Neural cell (in vitro differentiated cells): ENCODE results near the gene GLB1L2. TPM values are rescaled to one million over a fixed set of nuclear protein-coding genes. Genes with fewer than 3 reads are reported as not detected.
A peak's percentile ranks its signal among the peaks of the same experiment; 100 is the strongest.

Experiments used
- H2AFZ ChIP-seq: fragments of 200-600, 300-800 bp; sonication (generic), shearing (Covaris generic); 2 replicates; pipeline ENCODE4 v1.6.0; 2014; ENCODE audit warnings: low read depth, mild to moderate bottlenecking, antibody characterized with exemption, low read length, moderate library complexity
- H3F3A ChIP-seq: fragments of 200-600 bp; shearing (Covaris generic); 2 replicates; pipeline ENCODE4 v1.6.1; 2016; ENCODE audit warnings: mild to moderate bottlenecking, moderate library complexity, mixed read lengths, antibody characterized with exemption, low read length; ENCODE audit not compliant: insufficient read depth, poor library complexity, severe bottlenecking
- H3K27ac ChIP-seq: fragments of 200-600, 300-800 bp; sonication (generic), shearing (Covaris generic); 2 replicates; pipeline ENCODE4 v1.5.1; 2014; ENCODE audit warnings: mild to moderate bottlenecking, low read length, moderate library complexity
- H3K27me3 ChIP-seq: fragments of 300-800, 200-600 bp; sonication (generic), shearing (Covaris generic); 2 replicates; pipeline ENCODE4 v1.6.0; 2014; ENCODE audit warnings: mild to moderate bottlenecking, low read depth, low read length, moderate library complexity; ENCODE audit not compliant: insufficient read depth
- H3K36me3 ChIP-seq: fragments of 300-800, 200-600 bp; sonication (generic), shearing (Covaris generic); 2 replicates; pipeline ENCODE4 v1.5.1; 2014; ENCODE audit warnings: mild to moderate bottlenecking, antibody characterized with exemption, low read length, moderate library complexity; ENCODE audit not compliant: insufficient read depth
- H3K4me2 ChIP-seq: fragments of 300-800, 200-600 bp; sonication (generic), shearing (Covaris generic); 2 replicates; pipeline ENCODE4 v1.6.0; 2014; ENCODE audit warnings: mild to moderate bottlenecking, low read length
- H3K4me3 ChIP-seq: fragments of 300-800, 200-600 bp; sonication (generic), shearing (Covaris generic); 2 replicates; pipeline ENCODE4 v1.5.1; 2014; ENCODE audit warnings: mild to moderate bottlenecking, low read length, moderate library complexity
- H3K79me2 ChIP-seq: fragments of 200-600 bp; shearing (Covaris generic); replicated peaks from 2 replicates; pipeline ENCODE4 v1.6.0; 2014; ENCODE audit warnings: mild to moderate bottlenecking, low read length, moderate library complexity; ENCODE audit not compliant: insufficient read depth
- H3K9ac ChIP-seq: fragments of 300-800, 200-600 bp; sonication (generic), shearing (Covaris generic); 2 replicates; pipeline ENCODE4 v1.6.1; 2016; ENCODE audit warnings: mild to moderate bottlenecking, low read length, mixed read lengths
- H3K9me2 ChIP-seq: fragments of 200-600 bp; shearing (Covaris generic); 2 replicates; pipeline ENCODE4 v1.6.1; 2016; ENCODE audit warnings: mild to moderate bottlenecking, low read length, mixed read lengths; ENCODE audit not compliant: insufficient read depth
- H3K9me3 ChIP-seq: fragments of 200-600, 300-800 bp; sonication (generic), shearing (Covaris generic); 2 replicates; pipeline ENCODE4 v1.6.1; 2016; ENCODE audit warnings: mild to moderate bottlenecking, mixed run types, low read length, moderate library complexity, mixed read lengths
- H4K20me1 ChIP-seq: fragments of 200-600 bp; shearing (Covaris generic); 2 replicates; pipeline ENCODE4 v1.6.1; 2016; ENCODE audit warnings: mild to moderate bottlenecking, mixed run types; ENCODE audit not compliant: insufficient read depth
- EP300 ChIP-seq: fragments of 450-650 bp; conservative IDR thresholded peaks from 2 replicates; pipeline ENCODE4 v1.6.1; 2014; ENCODE audit warnings: antibody characterized with exemption, mild to moderate bottlenecking, moderate library complexity; ENCODE audit not compliant: poor library complexity, severe bottlenecking
- EZH2 ChIP-seq: fragments of 200-600, 300-800 bp; shearing (Covaris generic), sonication (generic); IDR thresholded peaks from 2 replicates; pipeline ENCODE4 v1.6.1; 2014; ENCODE audit warnings: antibody characterized with exemption, low read length, borderline replicate concordance, mild to moderate bottlenecking; ENCODE audit not compliant: insufficient read depth, poor library complexity, severe bottlenecking
- MXI1 ChIP-seq: fragments of 450-650 bp; conservative IDR thresholded peaks from 2 replicates; pipeline ENCODE4 v1.6.1; 2014; ENCODE audit warnings: antibody characterized with exemption, mild to moderate bottlenecking; ENCODE audit not compliant: poor library complexity, severe bottlenecking
- POLR2AphosphoS5 ChIP-seq: IDR thresholded peaks from 2 replicates; pipeline ENCODE4 v1.6.1; 2012
- RAD21 ChIP-seq: fragments of 450-650 bp; conservative IDR thresholded peaks from 2 replicates; pipeline ENCODE4 v1.6.1; 2014; ENCODE audit warnings: antibody characterized with exemption, mild to moderate bottlenecking, moderate library complexity
- REST ChIP-seq: IDR thresholded peaks from 2 replicates; pipeline ENCODE4 v1.6.1; 2012; ENCODE audit warnings: borderline replicate concordance
- SMC3 ChIP-seq: fragments of 450-650 bp; conservative IDR thresholded peaks from 2 replicates; pipeline ENCODE4 v1.6.1; 2014; ENCODE audit warnings: antibody characterized with exemption, mild to moderate bottlenecking, moderate library complexity; ENCODE audit not compliant: poor library complexity
- TAF1 ChIP-seq: IDR thresholded peaks from 2 replicates; pipeline ENCODE4 v1.6.1; 2012; ENCODE audit warnings: low read depth
- polyA plus RNA-seq: library from polyadenylated mRNA; depleted of rRNA; stranded (reverse); fragments of >200 nt; gene quantifications from 2 replicates; pipeline ENCODE4 v1.2.3, GENCODE V29; 2014
- TF ChIP-seq, protein P1 (sequence below): fragments of 450-650 bp; IDR thresholded peaks from 2 replicates; pipeline ENCODE4 v1.5.1; 2014; ENCODE audit warnings: antibody characterized with exemption, mild to moderate bottlenecking, moderate library complexity; ENCODE audit not compliant: poor library complexity, severe bottlenecking

Gene GLB1L2
- polyA plus RNA-seq, 1 donor from 2014 or later = 1.6 TPM

GRCh38 chr11:134328433-134328832 is 3.4 kb upstream of the GLB1L2 start:
- TF ChIP-seq MXI1 (no peak), EP300 (no peak), EZH2 (no peak), SMC3 (no peak), POLR2AphosphoS5 (no peak), TAF1 (no peak), REST (no peak), RAD21 (no peak)
- TF ChIP-seq, protein P1, sequence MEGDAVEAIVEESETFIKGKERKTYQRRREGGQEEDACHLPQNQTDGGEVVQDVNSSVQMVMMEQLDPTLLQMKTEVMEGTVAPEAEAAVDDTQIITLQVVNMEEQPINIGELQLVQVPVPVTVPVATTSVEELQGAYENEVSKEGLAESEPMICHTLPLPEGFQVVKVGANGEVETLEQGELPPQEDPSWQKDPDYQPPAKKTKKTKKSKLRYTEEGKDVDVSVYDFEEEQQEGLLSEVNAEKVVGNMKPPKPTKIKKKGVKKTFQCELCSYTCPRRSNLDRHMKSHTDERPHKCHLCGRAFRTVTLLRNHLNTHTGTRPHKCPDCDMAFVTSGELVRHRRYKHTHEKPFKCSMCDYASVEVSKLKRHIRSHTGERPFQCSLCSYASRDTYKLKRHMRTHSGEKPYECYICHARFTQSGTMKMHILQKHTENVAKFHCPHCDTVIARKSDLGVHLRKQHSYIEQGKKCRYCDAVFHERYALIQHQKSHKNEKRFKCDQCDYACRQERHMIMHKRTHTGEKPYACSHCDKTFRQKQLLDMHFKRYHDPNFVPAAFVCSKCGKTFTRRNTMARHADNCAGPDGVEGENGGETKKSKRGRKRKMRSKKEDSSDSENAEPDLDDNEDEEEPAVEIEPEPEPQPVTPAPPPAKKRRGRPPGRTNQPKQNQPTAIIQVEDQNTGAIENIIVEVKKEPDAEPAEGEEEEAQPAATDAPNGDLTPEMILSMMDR = no peak
- no peaks in the 10 kb centered on the region for H3K79me2 ChIP-seq
- no peaks in the 10 kb centered on the region for H3F3A ChIP-seq
- no peak overlapping the region for H2AFZ ChIP-seq
- no peak overlapping the region for H3K4me3 ChIP-seq
- H3K9ac ChIP-seq = no peak overlapping the region
- H3K4me2 ChIP-seq = no peak overlapping the region
- H3K27me3 ChIP-seq = no peaks in the 10 kb centered on the region
- H3K9me3 ChIP-seq = no peaks in the 10 kb centered on the region
- H3K27ac ChIP-seq = no peak overlapping the region
- no peaks in the 10 kb centered on the region for H4K20me1 ChIP-seq
- no peaks in the 10 kb centered on the region for H3K9me2 ChIP-seq
- H3K36me3 ChIP-seq = no peaks in the 10 kb centered on the region

DNA sequence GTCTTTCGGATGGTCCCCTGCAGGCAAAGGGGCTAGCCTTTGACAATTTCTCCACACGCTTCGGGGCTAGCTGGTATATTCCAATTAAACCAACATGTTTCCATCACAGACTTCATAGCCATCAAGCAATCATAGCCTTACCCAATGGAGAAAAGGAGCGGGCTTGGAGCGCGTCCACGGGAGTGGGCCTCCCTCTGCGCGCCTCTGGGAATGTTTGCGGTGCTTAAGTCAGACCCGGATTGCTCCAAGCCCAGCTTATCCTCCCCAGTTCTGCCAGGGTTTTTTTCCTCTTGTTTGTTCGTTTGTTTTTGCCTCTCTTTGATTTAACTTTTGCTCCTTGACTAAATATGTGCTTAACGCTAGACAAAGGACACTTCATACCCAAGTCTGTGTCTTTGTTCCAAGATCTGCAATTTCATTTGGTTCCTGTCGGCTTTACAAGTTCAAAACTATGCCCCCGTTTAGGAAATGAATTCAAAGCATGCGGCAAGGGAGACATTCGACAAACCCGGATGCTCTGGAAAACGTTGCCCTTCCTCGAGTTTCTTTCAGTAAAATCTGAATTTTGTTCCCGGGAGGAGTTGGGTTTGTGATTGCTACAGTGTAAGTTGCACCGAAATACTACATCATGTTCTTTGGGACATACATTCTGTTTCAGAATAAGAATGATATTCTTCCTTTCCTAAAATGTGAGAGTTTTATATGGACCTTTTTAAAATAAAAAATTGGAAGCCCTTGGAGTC is 1.0 kb upstream of the GLB1L2 start:
- Histone ChIP-seq H3K79me2 (no peaks in the 10 kb centered on the region), H3K4me3 (peak overlapping the region; percentile 64)

More for the DNA sequence above, 1.0 kb upstream of the GLB1L2 start:
- no peak overlapping the region for H3K27ac ChIP-seq
- no peaks in the 10 kb centered on the region for H4K20me1 ChIP-seq
- no peaks in the 10 kb centered on the region for H3K9me3 ChIP-seq
- H3K4me2 ChIP-seq = peak overlapping the region; percentile 52
- H3F3A ChIP-seq = no peaks in the 10 kb centered on the region
- H3K9me2 ChIP-seq = no peaks in the 10 kb centered on the region
- no peaks in the 10 kb centered on the region for H3K27me3 ChIP-seq
- TF ChIP-seq EZH2 = no peak
- TF ChIP-seq POLR2AphosphoS5 = no peak
- TF ChIP-seq SMC3 = no peak
- no peak for TF ChIP-seq EP300
- no peak for TF ChIP-seq TAF1
- TF ChIP-seq MXI1 = no peak
- TF ChIP-seq RAD21 = no peak
- TF ChIP-seq, protein P1 = no peak
- TF ChIP-seq REST = no peak
- H3K9ac ChIP-seq = peak overlapping the region; percentile 30
- no peak overlapping the region for H2AFZ ChIP-seq
- no peaks in the 10 kb centered on the region for H3K36me3 ChIP-seq
